Skin epidermis (tissue), 12 donors: ENCODE results near the gene IL17RB.

Experiments
- H3K27ac ChIP-seq, 21 experiments: fragments of 200-600 bp; sonication (generic) in 11 of 21; one replicate each; pipeline ENCODE4 v1.5.0; 2020; ENCODE audit warnings: mild to moderate bottlenecking in 3 of 21, inconsistent platforms in 2 of 21, moderate library complexity in 2 of 21
- H3K4me3 ChIP-seq, 7 experiments: fragments of 200-600 bp; sonication (generic) in 2 of 7; one replicate each; pipeline ENCODE4 v1.5.0; 2020; ENCODE audit warnings: inconsistent platforms in 2 of 7, mild to moderate bottlenecking in 2 of 7, moderate library complexity in 1 of 7

The IL17RB gene

DNA sequence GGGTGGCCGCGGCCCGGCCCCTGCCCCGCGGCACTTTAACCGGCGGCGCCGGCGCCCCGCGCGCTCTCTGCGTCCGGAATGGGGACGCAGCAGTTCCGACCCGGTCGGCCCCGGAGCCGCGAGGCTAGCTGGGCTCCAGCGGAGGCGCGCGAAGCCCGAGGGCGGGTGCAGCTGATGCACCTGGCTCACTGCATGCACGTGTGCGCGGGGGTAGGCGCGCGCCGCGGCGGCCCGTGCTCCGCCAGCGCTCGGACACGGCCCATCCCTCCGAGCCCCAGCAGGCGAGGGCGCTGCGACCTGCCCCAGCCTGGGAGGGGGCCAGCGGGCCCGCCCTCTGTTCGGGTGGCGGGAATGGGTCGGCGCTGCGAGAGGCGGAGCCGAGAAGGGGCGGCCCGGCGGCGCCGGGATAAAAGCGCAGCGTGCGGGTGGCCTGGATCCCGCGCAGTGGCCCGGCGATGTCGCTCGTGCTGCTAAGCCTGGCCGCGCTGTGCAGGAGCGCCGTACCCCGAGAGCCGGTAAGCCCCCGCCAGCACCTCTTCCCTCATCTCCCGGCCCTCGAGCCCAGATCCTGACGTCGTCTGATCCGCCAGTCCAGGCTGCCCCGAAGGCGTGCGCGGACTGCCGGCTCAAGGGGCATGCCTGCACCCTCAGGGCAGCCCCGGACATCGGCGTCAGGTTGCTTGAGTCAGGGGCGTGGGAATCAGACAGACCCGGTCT, at the start of gene IL17RB, which contains the start of gene CHDH:
TSS of gene IL17RB (plus strand) at position 435 of the 717 bp plus-strand sequence. CDS start at position 456, 21 bp downstream.
TSS of gene CHDH (minus strand) at position 286 of the 717 bp plus-strand sequence. CDS start 22,411 bp downstream, outside the sequence.
- peak within 1 kb of the TSS; percentile 34 to 79 (median 50) for H3K4me3 ChIP-seq
- peak within 1 kb of the TSS in 10 of 21 experiments; percentile 9 to 78 (median 62) for H3K27ac ChIP-seq

DNA sequence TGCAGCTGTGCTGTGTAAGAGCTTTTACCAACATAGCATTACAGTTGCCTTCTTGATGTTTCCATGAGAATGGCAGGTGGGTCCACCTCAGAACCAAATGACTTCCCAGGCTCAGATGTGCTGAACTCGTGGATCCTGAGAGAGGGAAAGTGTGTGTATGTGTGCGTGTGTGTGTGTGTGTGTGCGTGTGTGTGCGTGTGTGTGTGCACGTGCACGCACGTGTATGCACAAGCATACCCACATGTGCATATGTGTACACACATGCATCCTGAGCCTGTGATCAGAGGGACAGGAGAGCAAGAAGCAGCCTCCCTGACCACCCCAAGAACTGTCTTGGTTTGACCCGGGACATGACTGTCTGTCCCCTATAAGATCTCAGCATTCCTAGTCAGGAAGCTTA, 48.2 kb upstream of the IL17RB start:
- Histone ChIP-seq H3K4me3 (no peak overlapping the region), H3K27ac (no peak overlapping the region)

- Histone ChIP-seq H3K27ac (no peak overlapping the region), H3K4me3 (no peak overlapping the region)
Observed at GRCh38 chr3:53799338-53799865, 47.0 kb upstream of the IL17RB start.

GRCh38 chr3:53800041-53800906, 46.1 kb upstream of the IL17RB start:
- H3K27ac ChIP-seq = no peak overlapping the region
- H3K4me3 ChIP-seq = no peak overlapping the region

DNA sequence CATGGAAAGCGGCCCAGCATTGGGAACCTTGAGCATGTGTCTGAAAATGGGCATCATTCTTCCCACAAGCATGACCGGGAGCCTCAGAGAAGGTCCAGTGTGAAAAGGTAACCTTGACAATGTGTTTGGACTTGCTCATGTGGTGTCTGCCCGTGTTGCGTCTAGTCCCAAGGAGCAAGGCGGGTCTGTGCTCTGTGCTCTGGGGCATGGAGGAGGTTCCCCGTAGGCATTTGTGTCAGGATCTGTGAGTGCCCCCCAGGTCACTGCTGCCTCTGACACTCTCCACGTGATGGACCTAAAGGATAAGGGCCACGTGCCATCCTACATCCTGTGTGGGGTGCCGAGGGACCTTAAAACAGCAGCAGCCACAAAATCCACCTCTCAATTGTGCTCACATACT, 45.0 kb upstream of the IL17RB start:
- H3K27ac ChIP-seq = no peak overlapping the region

DNA sequence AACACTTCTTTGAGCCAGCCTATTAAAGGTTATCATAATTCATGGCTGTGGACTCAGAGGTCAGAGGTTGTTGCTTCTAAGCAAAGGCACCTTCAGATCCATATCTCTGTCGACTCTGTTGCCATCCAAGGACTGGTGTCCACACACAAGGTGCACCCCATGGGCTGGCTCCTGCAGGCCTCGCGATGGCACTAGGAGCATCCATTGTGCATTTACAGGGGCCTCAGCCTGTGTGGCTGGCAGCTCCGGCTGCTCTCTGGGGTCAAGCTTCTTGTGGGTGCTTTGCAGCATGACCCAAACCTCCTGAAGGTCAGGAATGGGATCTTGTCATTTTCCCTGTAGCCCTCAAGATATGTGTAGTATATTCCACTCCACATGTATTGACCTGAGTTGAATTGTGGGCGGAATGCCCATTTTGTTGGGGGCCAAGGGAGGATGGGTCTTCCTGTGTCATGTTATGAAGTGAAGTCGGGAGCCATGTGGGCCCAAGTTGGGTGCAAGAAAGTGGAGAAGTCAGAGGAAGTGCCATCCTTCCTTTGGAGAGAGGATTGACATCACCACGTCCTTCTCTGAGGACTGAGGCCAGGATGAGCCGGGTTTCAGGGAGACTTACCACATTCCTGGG, 44.0 kb upstream of the IL17RB start:
- Histone ChIP-seq H3K27ac (no peak overlapping the region), H3K4me3 (no peak overlapping the region)

More for the DNA sequence above, 45.0 kb upstream of the IL17RB start:
- no peak overlapping the region for H3K4me3 ChIP-seq

GRCh38 chr3:53803124-53803815, 43.1 kb upstream of the IL17RB start:
- H3K4me3 ChIP-seq = no peak overlapping the region
- H3K27ac ChIP-seq = no peak overlapping the region

DNA sequence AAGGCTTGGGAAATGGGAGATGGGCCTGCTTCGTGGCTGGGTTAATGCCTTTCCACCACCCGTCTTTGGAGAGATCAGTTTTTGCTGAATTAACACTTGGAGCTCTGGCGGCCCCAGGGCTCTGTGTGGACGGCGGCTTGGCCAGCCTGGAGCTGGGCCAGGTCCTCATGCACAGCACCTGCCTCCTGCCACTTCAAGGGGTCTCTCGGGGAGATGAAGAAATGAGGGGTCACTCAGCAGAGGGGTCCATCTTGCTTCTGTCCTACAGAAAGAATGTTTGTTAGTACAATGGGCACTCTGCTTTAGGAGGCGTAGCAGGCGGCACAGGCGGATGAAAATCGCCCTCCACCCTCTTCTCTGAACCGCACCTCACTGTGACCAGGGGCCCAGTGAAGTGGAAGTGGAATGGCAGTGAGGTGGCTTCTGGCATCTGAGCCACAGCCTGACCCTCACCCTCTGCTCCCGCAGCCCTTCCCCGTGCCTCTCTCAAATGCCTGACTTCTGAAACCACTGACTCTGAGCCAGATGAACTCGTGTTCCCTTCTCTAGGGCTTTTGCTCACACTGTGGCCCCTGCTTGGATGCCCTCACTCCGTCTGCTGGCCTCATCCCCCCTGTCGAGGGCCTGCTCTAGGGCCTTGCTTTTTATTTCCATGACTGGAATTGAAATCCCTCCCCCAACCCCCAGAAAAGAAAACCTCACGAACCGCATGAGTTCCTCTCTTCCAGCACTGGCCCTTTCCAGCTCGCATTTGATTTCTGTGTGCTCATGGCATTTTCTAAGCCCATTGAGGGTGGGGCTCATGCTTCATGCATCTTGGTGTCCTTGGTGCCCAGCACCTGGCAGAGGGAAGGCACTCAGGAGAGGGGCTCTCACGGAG, 42.3 kb upstream of the IL17RB start:
- no peak overlapping the region for H3K27ac ChIP-seq

DNA sequence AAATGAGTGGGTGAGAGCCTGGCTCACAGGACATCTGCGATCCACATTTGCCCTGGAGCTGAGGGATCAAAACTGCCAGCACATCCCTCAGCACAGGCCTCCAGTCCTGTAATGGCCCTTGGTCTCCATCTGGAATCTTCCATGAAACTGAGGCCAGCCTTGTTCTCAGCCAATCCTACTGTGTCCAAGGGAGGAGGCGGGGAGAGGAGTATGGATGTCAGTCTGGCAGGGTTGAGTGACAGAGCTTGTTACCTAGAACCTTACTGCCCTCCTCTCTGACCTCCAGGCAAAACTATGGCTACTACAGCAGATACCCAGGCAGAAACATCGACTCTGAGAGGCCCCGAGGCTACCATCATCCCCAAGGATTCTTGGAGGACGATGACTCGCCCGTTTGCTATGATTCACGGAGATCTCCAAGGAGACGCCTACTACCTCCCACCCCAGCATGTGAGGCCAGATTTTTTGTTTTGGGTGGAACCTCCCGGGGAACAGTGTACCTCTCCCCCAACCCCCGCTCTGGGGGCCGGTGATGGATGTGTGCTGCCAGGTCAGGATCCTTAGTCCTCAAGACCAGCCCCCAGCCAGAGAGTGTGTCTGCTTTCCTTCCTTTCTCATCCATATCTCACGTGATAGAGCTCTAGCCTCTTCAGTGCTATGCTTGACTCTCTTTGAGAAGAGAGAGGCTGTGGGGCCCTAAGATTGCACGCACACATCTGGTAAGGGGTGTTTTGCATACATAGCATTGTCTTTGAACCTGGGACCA, 41.5 kb upstream of the IL17RB start:
- H3K4me3 ChIP-seq = no peak overlapping the region
- no peak overlapping the region for H3K27ac ChIP-seq

More for the DNA sequence above, 42.3 kb upstream of the IL17RB start:
- no peak overlapping the region for H3K4me3 ChIP-seq

- Histone ChIP-seq H3K4me3 (no peak overlapping the region), H3K27ac (no peak overlapping the region)
Observed at GRCh38 chr3:53805463-53806159, 40.8 kb upstream of the IL17RB start.

DNA sequence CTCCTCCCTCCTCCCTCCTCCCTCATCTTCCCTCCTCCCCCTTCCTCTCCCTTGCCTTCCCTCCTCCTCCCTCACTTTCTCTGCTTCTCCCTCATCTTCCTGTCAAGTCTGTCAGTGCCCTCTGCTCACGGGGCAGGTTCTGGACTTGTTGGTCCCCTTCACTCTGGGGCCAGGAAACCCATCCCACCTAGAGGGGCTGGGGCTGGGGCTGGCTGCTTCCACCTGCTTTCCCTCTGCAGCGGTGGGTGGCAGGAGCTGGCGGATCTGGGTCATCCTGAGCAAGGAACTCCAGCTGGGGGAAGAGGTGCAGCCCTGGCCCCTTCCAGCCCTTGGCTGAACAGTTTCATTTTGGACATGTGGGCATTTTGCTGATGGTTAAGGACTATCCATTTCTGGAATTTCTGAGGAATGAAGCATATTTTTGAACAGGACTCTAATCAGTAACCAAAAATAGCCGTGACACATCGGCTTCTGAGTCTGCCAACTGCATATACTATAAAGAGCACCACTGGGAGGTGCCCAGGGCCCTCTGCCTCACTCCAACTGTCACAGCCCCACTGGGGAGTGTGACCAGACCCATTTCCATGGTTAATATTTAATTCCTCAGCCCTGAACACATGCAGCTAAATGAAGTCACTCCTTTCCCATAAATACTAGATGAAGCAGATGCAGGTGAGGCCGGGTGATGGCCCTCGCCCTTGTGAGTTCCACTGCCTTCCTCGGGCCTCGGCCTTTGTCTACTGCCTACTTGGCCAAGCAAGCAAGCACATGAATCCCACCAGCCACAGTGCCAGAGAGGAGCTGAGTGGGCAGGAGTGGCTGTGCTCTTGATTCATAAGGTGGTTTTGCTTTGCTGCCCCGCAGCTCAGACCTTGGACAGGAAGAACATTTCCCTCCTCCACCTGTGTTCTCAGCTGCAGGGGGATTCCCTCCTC, 39.9 kb upstream of the IL17RB start:
- no peak overlapping the region for H3K27ac ChIP-seq
- H3K4me3 ChIP-seq = no peak overlapping the region

DNA sequence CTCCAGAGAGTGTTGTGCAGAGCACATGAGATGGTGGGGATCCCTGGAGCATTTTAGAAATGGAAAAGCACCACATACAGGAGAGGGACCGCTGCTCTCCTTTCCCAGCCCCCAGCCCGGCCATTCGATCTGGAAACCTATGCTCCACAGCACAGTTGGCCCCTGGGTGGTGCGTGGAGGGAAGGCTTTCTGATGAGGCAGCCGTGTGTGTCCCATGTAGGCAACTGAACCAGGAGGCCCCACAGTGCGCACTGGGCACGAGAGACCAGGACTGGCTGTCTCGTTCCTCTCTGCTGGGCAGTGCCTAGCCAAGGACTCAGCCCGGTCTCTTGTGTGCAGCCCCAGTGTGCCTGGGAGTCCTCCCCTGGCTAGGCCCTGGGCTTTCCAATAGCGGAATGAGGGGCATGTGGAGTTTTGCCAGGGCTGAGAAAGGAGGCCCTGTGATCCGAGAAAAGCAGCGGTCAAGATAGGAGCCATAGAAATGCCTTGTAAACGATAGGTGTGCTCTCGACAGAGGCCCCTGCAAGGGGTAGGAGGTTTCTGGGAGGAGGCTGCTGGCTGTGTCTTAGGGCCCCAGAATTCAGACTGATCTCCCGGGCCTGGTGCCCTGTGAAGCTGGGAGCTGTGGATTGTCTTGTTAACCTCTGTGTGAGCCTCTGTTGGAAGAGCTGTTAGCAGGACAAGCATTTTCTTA, 39.1 kb upstream of the IL17RB start:
- H3K27ac ChIP-seq = no peak overlapping the region
- no peak overlapping the region for H3K4me3 ChIP-seq

DNA sequence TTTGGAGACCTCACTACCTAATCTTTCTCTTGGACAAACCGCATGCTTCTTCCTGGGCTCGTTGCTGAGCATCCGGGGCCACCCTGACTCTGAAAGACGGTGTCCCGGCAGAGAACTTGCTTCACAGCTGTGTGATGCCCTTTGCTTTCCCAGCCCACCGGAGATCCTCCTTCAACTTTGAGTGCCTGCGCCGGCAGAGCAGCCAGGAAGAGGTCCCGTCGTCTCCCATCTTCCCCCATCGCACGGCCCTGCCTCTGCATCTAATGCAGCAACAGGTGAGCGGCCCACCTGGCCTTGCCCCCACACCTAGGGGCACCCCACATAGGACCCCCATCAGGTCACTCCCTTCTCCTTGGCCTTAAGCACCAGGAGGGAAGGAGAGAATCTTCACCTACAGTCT, 37.9 kb upstream of the IL17RB start:
- no peak overlapping the region for H3K4me3 ChIP-seq
- H3K27ac ChIP-seq = no peak overlapping the region

- Histone ChIP-seq H3K27ac (no peak overlapping the region), H3K4me3 (no peak overlapping the region)
Observed at GRCh38 chr3:53809267-53809666, 37.1 kb upstream of the IL17RB start.

GRCh38 chr3:53809764-53810400, 36.5 kb upstream of the IL17RB start:
- no peak overlapping the region for H3K4me3 ChIP-seq
- no peak overlapping the region for H3K27ac ChIP-seq
